ENCODE measurements around the gene VPS13A.

GRCh38 chr9:77429928-77430327 is 252.6 kb downstream of the VPS13A start:
- TF ChIP-seq ZNF232 (CRISPR knock-in tag; IDR thresholded peaks at IDR 0.05): no peak
- no peak for TF ChIP-seq ZFP30 (CRISPR knock-in tag; IDR thresholded peaks at IDR 0.05; ENCODE audit: borderline replicate concordance)
- TF ChIP-seq MITF (IDR thresholded peaks at IDR 0.05): no peak
- no peak for TF ChIP-seq PREB (CRISPR knock-in tag; IDR thresholded peaks at IDR 0.05)
- no peak for TF ChIP-seq CBFA2T2 (conservative IDR thresholded peaks at IDR 0.05)
- no peak for TF ChIP-seq CTCF (IDR thresholded peaks at IDR 0.05 in 2 of 3, conservative IDR thresholded peaks at IDR 0.05 in 1 of 3; ENCODE audit: insufficient read depth in 2 of 3, low read depth in 1 of 3, low read length in 3 of 3)
- no peak for TF ChIP-seq POLR2A (conservative IDR thresholded peaks at IDR 0.05)
- TF ChIP-seq DNMT1 (IDR thresholded peaks at IDR 0.05): no peak
- no peak for TF ChIP-seq RCOR1 (IDR thresholded peaks at IDR 0.05; ENCODE audit: borderline replicate concordance in 1 of 2, low read depth in 2 of 2, low read length in 2 of 2)

All from K562 (cell line).